ENCODE results near the gene BCKDHB. TPM values are rescaled to one million over a fixed set of nuclear protein-coding genes. Genes with fewer than 3 reads are reported as not detected.

Gene BCKDHB
- total RNA-seq, 1 donor from 2014 or later = 15.0 TPM

DNA sequence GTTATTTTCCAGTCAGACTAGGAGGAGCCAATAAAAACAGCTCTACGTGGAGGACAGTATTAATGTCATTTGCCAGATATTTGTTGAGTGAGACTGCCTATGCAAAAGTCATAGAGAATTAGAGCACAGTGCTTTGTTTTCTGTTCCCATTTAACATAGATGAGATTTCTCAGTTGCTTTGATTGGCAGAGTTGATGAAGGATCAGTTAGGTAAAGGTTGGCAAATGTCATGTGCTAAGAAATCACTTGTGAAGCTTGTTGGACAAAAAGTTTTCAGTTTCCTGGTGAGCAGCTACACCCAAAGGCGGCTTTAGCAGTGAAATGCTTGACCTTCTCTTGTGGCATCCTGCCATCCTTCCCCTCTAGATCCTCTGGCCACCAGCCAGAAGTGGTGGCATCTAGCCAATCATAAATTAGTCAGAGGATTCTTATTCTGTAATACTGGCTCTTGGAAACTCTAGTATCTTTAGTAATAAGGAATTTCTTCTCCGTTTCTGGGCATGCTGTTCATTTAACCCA lies 37.0 kb downstream of the BCKDHB start:
- peak; percentile 83 for DNase-seq (ENCODE audit: low read depth)
- H3K36me3 ChIP-seq (ENCODE audit: control insufficient read depth, insufficient read depth, low read length) = no peaks in the 10 kb centered on the region
- TF ChIP-seq CTCF (IDR thresholded peaks at IDR 0.05; ENCODE audit: insufficient read depth, low read length, severe bottlenecking) = no peak
- no peak overlapping the region for H3K4me3 ChIP-seq (ENCODE audit: low read depth, low read length)
- no peak for FAIRE-seq
- H3K27me3 ChIP-seq (ENCODE audit: control insufficient read depth, insufficient read depth, low read length) = no peaks in the 10 kb centered on the region

- Histone ChIP-seq H3K4me3 (ENCODE audit: low read depth, low read length) (no peak overlapping the region), H3K27me3 (ENCODE audit: control insufficient read depth, insufficient read depth, low read length) (no peaks in the 10 kb centered on the region), H3K36me3 (ENCODE audit: control insufficient read depth, insufficient read depth, low read length) (no peaks in the 10 kb centered on the region)
- DNase-seq (ENCODE audit: low read depth) = no peak
- FAIRE-seq = no peak
- TF ChIP-seq CTCF (IDR thresholded peaks at IDR 0.05; ENCODE audit: insufficient read depth, low read length, severe bottlenecking) = no peak
These were observed 38.4 kb downstream of the BCKDHB start for GRCh38 chr6:80144753-80145315.

- no peaks in the 10 kb centered on the region for H3K36me3 ChIP-seq (ENCODE audit: control insufficient read depth, insufficient read depth, low read length)
- DNase-seq (ENCODE audit: low read depth) (no peak), FAIRE-seq (no peak)
- no peaks in the 10 kb centered on the region for H3K27me3 ChIP-seq (ENCODE audit: control insufficient read depth, insufficient read depth, low read length)
- TF ChIP-seq CTCF (IDR thresholded peaks at IDR 0.05; ENCODE audit: insufficient read depth, low read length, severe bottlenecking) = no peak
- no peak overlapping the region for H3K4me3 ChIP-seq (ENCODE audit: low read depth, low read length)
These were observed 39.0 kb downstream of the BCKDHB start for GRCh38 chr6:80145509-80145908.

- H3K27me3 ChIP-seq (ENCODE audit: control insufficient read depth, insufficient read depth, low read length) = no peaks in the 10 kb centered on the region
- no peak for TF ChIP-seq CTCF (IDR thresholded peaks at IDR 0.05; ENCODE audit: insufficient read depth, low read length, severe bottlenecking)
- H3K36me3 ChIP-seq (ENCODE audit: control insufficient read depth, insufficient read depth, low read length) = no peaks in the 10 kb centered on the region
- FAIRE-seq (no peak), DNase-seq (ENCODE audit: low read depth) (no peak)
- no peak overlapping the region for H3K4me3 ChIP-seq (ENCODE audit: low read depth, low read length)
These were observed 39.5 kb downstream of the BCKDHB start for GRCh38 chr6:80145921-80146320.

- TF ChIP-seq CTCF (IDR thresholded peaks at IDR 0.05; ENCODE audit: insufficient read depth, low read length, severe bottlenecking) = no peak
- Histone ChIP-seq H3K27me3 (ENCODE audit: control insufficient read depth, insufficient read depth, low read length) (no peaks in the 10 kb centered on the region), H3K36me3 (ENCODE audit: control insufficient read depth, insufficient read depth, low read length) (no peaks in the 10 kb centered on the region), H3K4me3 (ENCODE audit: low read depth, low read length) (no peak overlapping the region)
- no peak for DNase-seq (ENCODE audit: low read depth)
- FAIRE-seq = no peak
These were observed 41.7 kb downstream of the BCKDHB start for GRCh38 chr6:80148220-80148619.

DNA sequence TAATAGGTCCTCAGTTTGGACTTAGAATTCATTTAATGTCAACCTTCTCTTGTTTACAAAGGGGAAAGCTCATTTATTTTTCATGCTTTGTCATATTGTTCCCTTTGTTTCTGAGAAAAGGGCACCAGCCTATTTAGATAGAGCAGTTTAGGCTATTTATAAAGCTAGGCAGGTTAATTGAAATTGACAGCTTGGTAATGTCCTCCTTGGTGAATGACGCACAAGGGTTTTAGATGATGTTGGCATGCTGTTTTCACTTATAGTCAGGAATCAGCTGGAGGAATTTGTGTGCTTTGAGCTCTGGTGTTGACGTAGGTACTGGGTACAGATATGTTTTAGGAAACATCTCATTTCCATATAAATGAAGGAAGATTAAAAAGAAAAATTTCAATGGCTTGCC lies 45.2 kb downstream of the BCKDHB start:
- H3K36me3 ChIP-seq (ENCODE audit: control insufficient read depth, insufficient read depth, low read length) = no peaks in the 10 kb centered on the region
- H3K27me3 ChIP-seq (ENCODE audit: control insufficient read depth, insufficient read depth, low read length) = no peaks in the 10 kb centered on the region
- DNase-seq (ENCODE audit: low read depth) (no peak), FAIRE-seq (no peak)
- no peak overlapping the region for H3K4me3 ChIP-seq (ENCODE audit: low read depth, low read length)
- no peak for TF ChIP-seq CTCF (IDR thresholded peaks at IDR 0.05; ENCODE audit: insufficient read depth, low read length, severe bottlenecking)

Data from bronchial epithelial cell (primary cell).